AG04450 (cell line): ENCODE results near the gene ITPRIPL1. TPM values are rescaled to one million over a fixed set of nuclear protein-coding genes. Genes with fewer than 3 reads are reported as not detected.

Experiments used
- CTCF ChIA-PET: fragments of 300-600, 350-600 bp; formaldehyde crosslinking; extraction: SDS; loops from one replicate; lab custom pipeline; 2022; ENCODE audit warnings: antibody characterized with exemption, inconsistent platforms; lab: Charles Lee
- POLR2A ChIA-PET: fragments of 350-600 bp; formaldehyde crosslinking; extraction: SDS; loops from one replicate; lab custom pipeline; 2021; ENCODE audit warnings: antibody characterized with exemption, inconsistent platforms; lab: Yijun Ruan, JAX
- DNase-seq: peaks from one replicate; pipeline ENCODE4 v3.0.0-alpha.2; 2011; ENCODE audit warnings: low read depth, low spot score
- H3K27ac ChIP-seq: one replicate; pipeline ENCODE4 v1.5.1; 2012; ENCODE audit warnings: low read depth, low read length, control low read depth
- H3K27me3 ChIP-seq: one replicate; pipeline ENCODE4 v1.6.0; 2012; ENCODE audit warnings: low read length; ENCODE audit not compliant: control insufficient read depth, insufficient read depth
- H3K4me3 ChIP-seq: 2 replicates; pipeline ENCODE4 v1.5.1; 2011; ENCODE audit warnings: mild to moderate bottlenecking, low read depth, low read length, control low read depth
- H3K9me3 ChIP-seq: 2 replicates; pipeline ENCODE4 v1.5.1; 2012; ENCODE audit warnings: low read length; ENCODE audit not compliant: control insufficient read depth, insufficient read depth
- polyA plus RNA-seq: library from polyadenylated mRNA; depleted of rRNA; stranded (reverse); fragments of >200 nt; gene quantifications from 2 replicates; pipeline ENCODE4 v1.2.3, GENCODE V29; 2011; rRNA removed
- TF ChIP-seq, protein P1 (sequence below): IDR thresholded peaks from 2 replicates; pipeline ENCODE4 v1.5.1; 2011; ENCODE audit warnings: low read depth, low read length, control low read depth, inconsistent platforms

ITPRIPL1 gene
- polyA plus RNA-seq, 1 experiment = 3.7 TPM

DNA sequence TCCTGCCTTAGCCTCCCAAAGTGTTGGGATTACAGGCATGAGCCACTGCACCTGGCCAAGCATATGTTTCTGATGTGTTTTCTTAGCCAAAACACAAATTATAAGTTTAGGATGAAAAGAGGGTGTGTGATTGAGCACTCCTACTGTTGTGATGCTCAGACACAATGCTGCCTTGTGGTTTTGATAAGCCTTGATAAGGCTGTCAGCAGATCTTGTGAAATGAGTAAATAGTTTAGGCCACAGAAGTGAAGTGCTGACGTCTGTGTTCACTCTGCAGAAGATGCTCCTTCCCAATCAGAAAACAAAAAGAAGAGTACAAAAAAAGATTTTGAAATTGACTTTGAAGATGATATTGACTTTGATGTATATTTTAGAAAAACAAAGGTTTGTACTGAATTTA, 34.7 kb downstream of the ITPRIPL1 start:
- H3K27me3 ChIP-seq = no peaks in the 10 kb centered on the region
- no peak overlapping the region for H3K4me3 ChIP-seq
- no peak overlapping the region for H3K27ac ChIP-seq
- CTCF ChIA-PET = interaction anchor here (0.5 kb wide), 1 partner anchor 2000 kb away, joined by 3 read pairs; no protein-coding TSS in a partner anchor
- DNase-seq = no peak
- no peaks in the 10 kb centered on the region for H3K9me3 ChIP-seq
- POLR2A ChIA-PET = no interaction called here
- TF ChIP-seq, protein P1, sequence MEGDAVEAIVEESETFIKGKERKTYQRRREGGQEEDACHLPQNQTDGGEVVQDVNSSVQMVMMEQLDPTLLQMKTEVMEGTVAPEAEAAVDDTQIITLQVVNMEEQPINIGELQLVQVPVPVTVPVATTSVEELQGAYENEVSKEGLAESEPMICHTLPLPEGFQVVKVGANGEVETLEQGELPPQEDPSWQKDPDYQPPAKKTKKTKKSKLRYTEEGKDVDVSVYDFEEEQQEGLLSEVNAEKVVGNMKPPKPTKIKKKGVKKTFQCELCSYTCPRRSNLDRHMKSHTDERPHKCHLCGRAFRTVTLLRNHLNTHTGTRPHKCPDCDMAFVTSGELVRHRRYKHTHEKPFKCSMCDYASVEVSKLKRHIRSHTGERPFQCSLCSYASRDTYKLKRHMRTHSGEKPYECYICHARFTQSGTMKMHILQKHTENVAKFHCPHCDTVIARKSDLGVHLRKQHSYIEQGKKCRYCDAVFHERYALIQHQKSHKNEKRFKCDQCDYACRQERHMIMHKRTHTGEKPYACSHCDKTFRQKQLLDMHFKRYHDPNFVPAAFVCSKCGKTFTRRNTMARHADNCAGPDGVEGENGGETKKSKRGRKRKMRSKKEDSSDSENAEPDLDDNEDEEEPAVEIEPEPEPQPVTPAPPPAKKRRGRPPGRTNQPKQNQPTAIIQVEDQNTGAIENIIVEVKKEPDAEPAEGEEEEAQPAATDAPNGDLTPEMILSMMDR = no peak

DNA sequence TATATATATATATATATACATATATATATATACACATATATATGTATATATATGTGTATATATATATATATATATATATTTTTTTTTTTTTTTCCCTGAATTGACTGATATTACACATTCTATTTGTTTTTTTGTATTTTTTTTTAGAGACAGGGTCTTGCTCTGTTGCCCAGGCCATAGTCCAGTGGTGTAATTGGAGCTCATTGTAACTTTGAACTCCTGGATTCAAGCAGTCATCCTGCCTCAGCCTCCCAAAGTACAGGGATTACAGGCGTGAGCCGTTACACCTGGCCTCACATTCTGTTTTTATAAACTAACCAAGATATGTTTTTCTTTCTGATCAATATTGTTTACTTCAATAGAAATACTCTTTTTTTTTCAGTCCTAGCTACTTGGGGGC, 36.6 kb downstream of the ITPRIPL1 start:
- ChIA-PET POLR2A (no interaction called here), CTCF (no interaction called here)
- Histone ChIP-seq H3K4me3 (no peak overlapping the region), H3K9me3 (no peaks in the 10 kb centered on the region), H3K27ac (no peak overlapping the region), H3K27me3 (no peaks in the 10 kb centered on the region)
- no peak for DNase-seq
- TF ChIP-seq, protein P1 = no peak

DNA sequence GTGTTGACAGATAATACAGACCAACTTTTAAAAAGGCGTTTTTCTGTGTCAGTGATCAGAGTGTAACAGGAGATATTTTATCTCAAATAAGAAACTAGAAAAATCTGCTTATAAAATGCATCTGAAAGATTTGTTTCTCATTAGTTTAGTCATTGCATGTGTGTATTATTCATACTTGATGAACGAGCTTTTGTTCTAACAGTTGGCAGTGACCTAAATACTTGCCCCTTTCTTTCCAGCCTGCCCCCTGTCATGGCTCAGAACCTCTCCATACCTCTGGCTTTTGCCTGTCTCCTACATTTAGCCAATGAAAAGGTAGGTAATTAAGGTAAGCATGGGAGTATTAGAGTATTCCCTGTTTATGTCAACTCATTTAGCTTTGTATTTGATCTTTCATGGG, 44.1 kb downstream of the ITPRIPL1 start:
- Histone ChIP-seq H3K27ac (no peak overlapping the region), H3K27me3 (no peaks in the 10 kb centered on the region), H3K9me3 (no peaks in the 10 kb centered on the region), H3K4me3 (no peak overlapping the region)
- ChIA-PET CTCF (no interaction called here), POLR2A (no interaction called here)
- DNase-seq = no peak
- TF ChIP-seq, protein P1 = no peak

DNA sequence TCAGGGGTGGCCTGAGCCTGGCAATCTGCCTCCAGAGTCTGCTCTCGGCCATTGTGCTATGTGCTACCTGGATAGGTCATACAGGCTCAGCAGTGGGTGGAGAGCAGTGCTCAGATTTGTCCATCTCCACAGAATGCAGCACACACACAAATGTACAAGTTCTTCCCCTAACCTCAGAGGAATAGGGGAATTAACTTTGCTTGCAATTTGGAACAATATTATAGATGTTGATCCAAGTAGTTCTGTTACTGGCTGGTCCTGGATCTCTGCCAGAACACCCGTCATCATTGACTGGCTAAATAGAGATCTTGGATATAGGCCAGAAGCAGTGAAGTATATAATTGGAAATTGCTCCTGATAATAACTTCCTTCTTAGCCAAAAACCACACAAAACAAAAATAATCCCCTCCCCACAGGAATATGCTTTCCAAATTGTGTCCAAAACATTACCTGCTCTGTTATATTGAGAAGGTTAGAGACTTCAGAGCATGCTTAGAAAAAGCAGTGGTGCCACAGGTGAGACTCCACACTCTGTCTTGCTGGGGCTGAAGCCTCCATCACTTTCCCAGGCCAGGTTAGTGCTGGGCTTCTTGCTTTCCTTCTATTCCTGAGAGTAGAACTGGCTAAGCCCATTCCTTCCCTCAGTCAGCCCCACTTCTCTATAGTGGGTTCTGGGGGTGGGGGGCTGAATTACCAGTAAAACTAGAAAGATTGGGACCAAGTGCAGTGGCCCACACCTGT, 49.3 kb downstream of the ITPRIPL1 start:
- TF ChIP-seq, protein P1 = no peak
- Histone ChIP-seq H3K4me3 (no peak overlapping the region), H3K27ac (no peak overlapping the region), H3K27me3 (no peaks in the 10 kb centered on the region), H3K9me3 (peaks cover 22% of the 10 kb centered on the region)
- DNase-seq = no peak
- POLR2A ChIA-PET = no interaction called here
- CTCF ChIA-PET = no interaction called here

Other genes starting within 250 kb of the ITPRIPL1 start
- not detected in 2 replicates for gene ADRA2B, start 208.7 kb upstream of the ITPRIPL1 start, polyA plus RNA-seq
- not detected in 2 replicates for gene ASTL, start 186.8 kb upstream of the ITPRIPL1 start, polyA plus RNA-seq
- gene DUSP2, start 179.9 kb upstream of the ITPRIPL1 start, polyA plus RNA-seq = 0.94 and 1.0 TPM in 2 replicates
- 84.2 and 106 TPM in 2 replicates for gene STARD7, start 116.5 kb upstream of the ITPRIPL1 start, polyA plus RNA-seq
- gene TMEM127, start 59.3 kb upstream of the ITPRIPL1 start, polyA plus RNA-seq = 45.3 and 48.7 TPM in 2 replicates
- gene CIAO1, start 59.1 kb upstream of the ITPRIPL1 start, polyA plus RNA-seq = 65.2 and 77.0 TPM in 2 replicates
- 99.0 and 136 TPM in 2 replicates for gene SNRNP200, start 19.8 kb upstream of the ITPRIPL1 start, polyA plus RNA-seq
- 5.8 and 7.2 TPM in 2 replicates for gene NCAPH, start 10.4 kb downstream of the ITPRIPL1 start, polyA plus RNA-seq
- not detected in 2 replicates for gene NEURL3, start 180.0 kb downstream of the ITPRIPL1 start, polyA plus RNA-seq
- gene ARID5A, start 211.4 kb downstream of the ITPRIPL1 start, polyA plus RNA-seq = 3.1 and 5.0 TPM in 2 replicates